Choroid plexus epithelial cell (primary cell): ENCODE measurements around the gene RSPH1.

Experiments
- DNase-seq: peaks from one replicate; pipeline ENCODE4 v3.0.0-alpha.2; 2010; ENCODE audit warnings: low read depth
- H3K4me3 ChIP-seq: 2 replicates; pipeline ENCODE4 v1.5.1; 2011; ENCODE audit warnings: low read depth, mild to moderate bottlenecking, control low read depth, low read length, moderate library complexity
- CTCF ChIP-seq: conservative IDR thresholded peaks from 2 replicates; pipeline ENCODE4 v1.5.1; 2011; ENCODE audit warnings: low read depth, mild to moderate bottlenecking, control low read depth, inconsistent platforms, low read length, moderate library complexity

RSPH1 gene

GRCh38 chr21:42448686-42449085 lies 47.3 kb downstream of the RSPH1 start:
- H3K4me3 ChIP-seq: no peak overlapping the region
- no peak for TF ChIP-seq CTCF
- no peak for DNase-seq

- no peak for TF ChIP-seq CTCF
- no peak for DNase-seq
- no peak overlapping the region for H3K4me3 ChIP-seq
Measured at GRCh38 chr21:42447732-42448131, 48.3 kb downstream of the RSPH1 start.

GRCh38 chr21:42447182-42447581 lies 48.8 kb downstream of the RSPH1 start:
- no peak overlapping the region for H3K4me3 ChIP-seq
- no peak for TF ChIP-seq CTCF
- DNase-seq: no peak

- H3K4me3 ChIP-seq: no peak overlapping the region
- no peak for DNase-seq
- no peak for TF ChIP-seq CTCF
Measured at GRCh38 chr21:42446531-42446930, 49.5 kb downstream of the RSPH1 start.

GRCh38 chr21:42445311-42445710 lies 50.7 kb downstream of the RSPH1 start:
- no peak for TF ChIP-seq CTCF
- H3K4me3 ChIP-seq: no peak overlapping the region
- no peak for DNase-seq

- no peak for DNase-seq
- TF ChIP-seq CTCF: no peak
- no peak overlapping the region for H3K4me3 ChIP-seq
Measured at GRCh38 chr21:42444745-42445059, 51.3 kb downstream of the RSPH1 start.

GRCh38 chr21:42443876-42444744 lies 51.9 kb downstream of the RSPH1 start:
- no peak overlapping the region for H3K4me3 ChIP-seq
- no peak for TF ChIP-seq CTCF
- no peak for DNase-seq
